Testis (tissue), 3 donors: Measurements from ENCODE around the gene SASS6. TPM values are rescaled to one million over a fixed set of nuclear protein-coding genes. Genes with fewer than 3 reads are reported as not detected.

ENCODE experiments used
- DNase-seq: peaks from one replicate; pipeline ENCODE4 v3.0.0-alpha.2; 2019
- H3K27ac ChIP-seq, 2 donors: fragments of 200-600 bp; sonication (generic); one replicate each; pipeline ENCODE4 v1.5.1; 2019
- H3K27me3 ChIP-seq: fragments of 200-600 bp; sonication (generic); one replicate; pipeline ENCODE4 v1.5.1; 2019
- H3K36me3 ChIP-seq: fragments of 200-600 bp; sonication (generic); one replicate; pipeline ENCODE4 v1.5.1; 2017; ENCODE audit warnings: low read depth; ENCODE audit errors: missing control alignments
- H3K4me1 ChIP-seq: fragments of 200-600 bp; sonication (generic); one replicate; pipeline ENCODE4 v1.5.1; 2019
- H3K4me3 ChIP-seq, 2 donors: fragments of 200-600 bp; sonication (generic); one replicate each; pipeline ENCODE4 v1.5.1; 2017 to 2019
- H3K9me3 ChIP-seq: fragments of 200-600 bp; sonication (generic); one replicate; pipeline ENCODE4 v1.5.1; 2017
- POLR2A ChIP-seq: fragments of 450-650 bp; IDR thresholded peaks from one replicate; pipeline ENCODE4 v1.6.1; 2017; ENCODE audit warnings: antibody characterized with exemption, mild to moderate bottlenecking, moderate library complexity
- WGBS, 2 donors: methylation state at CpG; one replicate each; pipeline ENCODE4 v1.1.5; 2018; 5-methylcytosine and 5-hydroxymethylcytosine counted together
- intact Hi-C: fragments of 100-400 bp; cut with DNase I; formaldehyde crosslinking; loops from one replicate; pipeline ENCODE4 v1.15.1; 2023; ENCODE audit warnings: low total_unique reads
- polyA plus RNA-seq: library from polyadenylated mRNA; stranded (reverse); fragments of 350-450 nt; fragmentation: Illumina TruSeq; extraction: RNeasy Lipid Tissue Mini Kit (QIAGEN cat#74804); gene quantifications from one replicate; pipeline ENCODE4 v1.2.3, GENCODE V29; 2014; ENCODE audit warnings: low read depth, low replicate concordance; ENCODE audit not compliant: insufficient read depth
- total RNA-seq, 2 donors: library from RNA; depleted of rRNA; stranded (reverse); fragments of >200 nt; gene quantifications; one replicate each; pipeline ENCODE4 v1.2.3, GENCODE V29; 2016
- TF ChIP-seq, protein P1 (sequence below), 3 experiments: fragments of 450-650 bp in 2 of 3; fragments of 200-600 bp in 1 of 3; sonication (generic) in 1 of 3; IDR thresholded peaks; one replicate each; pipeline ENCODE4 v1.5.1; 2016 to 2019; ENCODE audit warnings: antibody characterized with exemption in 3 of 3, mild to moderate bottlenecking in 2 of 3, moderate library complexity in 1 of 3

Gene SASS6
- total and polyA plus RNA-seq, 3 donors from 2014 or later = 5.4 to 13.4 (median 9.5) TPM

DNA sequence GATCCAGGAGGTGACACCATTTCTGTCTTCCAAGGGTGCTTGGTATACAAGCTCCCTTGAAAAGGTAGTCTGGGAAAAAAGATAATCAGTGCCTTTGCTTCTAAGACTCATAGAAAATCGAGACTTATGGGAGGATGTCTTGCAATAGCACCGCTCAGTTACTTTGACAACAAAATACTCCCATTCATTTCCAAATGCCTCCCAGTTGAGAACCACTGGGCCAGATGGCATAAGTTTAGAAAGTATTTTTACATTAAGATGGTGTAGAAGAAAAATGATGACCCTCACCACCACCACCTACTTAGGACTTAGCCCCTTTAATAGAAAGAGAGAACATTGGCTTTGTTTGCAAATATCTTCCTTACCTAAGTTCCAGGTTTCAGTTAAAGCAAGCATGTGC lies 4.9 kb upstream of the SASS6 start:
- TF ChIP-seq POLR2A = no peak
- TF ChIP-seq, protein P1, sequence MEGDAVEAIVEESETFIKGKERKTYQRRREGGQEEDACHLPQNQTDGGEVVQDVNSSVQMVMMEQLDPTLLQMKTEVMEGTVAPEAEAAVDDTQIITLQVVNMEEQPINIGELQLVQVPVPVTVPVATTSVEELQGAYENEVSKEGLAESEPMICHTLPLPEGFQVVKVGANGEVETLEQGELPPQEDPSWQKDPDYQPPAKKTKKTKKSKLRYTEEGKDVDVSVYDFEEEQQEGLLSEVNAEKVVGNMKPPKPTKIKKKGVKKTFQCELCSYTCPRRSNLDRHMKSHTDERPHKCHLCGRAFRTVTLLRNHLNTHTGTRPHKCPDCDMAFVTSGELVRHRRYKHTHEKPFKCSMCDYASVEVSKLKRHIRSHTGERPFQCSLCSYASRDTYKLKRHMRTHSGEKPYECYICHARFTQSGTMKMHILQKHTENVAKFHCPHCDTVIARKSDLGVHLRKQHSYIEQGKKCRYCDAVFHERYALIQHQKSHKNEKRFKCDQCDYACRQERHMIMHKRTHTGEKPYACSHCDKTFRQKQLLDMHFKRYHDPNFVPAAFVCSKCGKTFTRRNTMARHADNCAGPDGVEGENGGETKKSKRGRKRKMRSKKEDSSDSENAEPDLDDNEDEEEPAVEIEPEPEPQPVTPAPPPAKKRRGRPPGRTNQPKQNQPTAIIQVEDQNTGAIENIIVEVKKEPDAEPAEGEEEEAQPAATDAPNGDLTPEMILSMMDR (IDR thresholded peaks at IDR 0.05) = no peak
- H3K27ac ChIP-seq = no peak overlapping the region
- H3K36me3 ChIP-seq = no peaks in the 10 kb centered on the region
- DNase-seq = no peak
- H3K4me3 ChIP-seq = no peak overlapping the region
- H3K27me3 ChIP-seq = no peaks in the 10 kb centered on the region
- WGBS, 2 donors = 95 to 96% methylated on average over 2 of the region's 2 CpGs
- no peaks in the 10 kb centered on the region for H3K9me3 ChIP-seq
- intact Hi-C loops = no loop called here
- H3K4me1 ChIP-seq = peaks cover 9% of the 10 kb centered on the region

DNA sequence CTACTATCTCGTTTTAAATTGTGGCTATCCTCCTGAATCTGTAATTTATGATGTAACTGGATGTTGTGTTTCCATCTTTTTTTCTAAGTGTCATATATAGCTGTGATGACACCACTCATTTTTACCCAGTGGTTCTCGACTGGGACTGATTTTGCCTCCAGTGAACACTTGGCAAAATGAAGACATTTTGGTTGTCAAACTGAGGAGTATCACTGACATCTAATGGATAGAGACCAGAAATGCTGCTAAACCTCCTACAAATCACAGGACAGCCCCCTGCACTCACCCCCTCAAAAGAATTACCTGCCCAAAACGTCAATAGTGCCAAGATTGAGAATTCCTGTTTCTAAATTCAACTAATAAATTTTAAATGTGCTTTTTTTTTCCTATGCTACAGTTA lies 2.1 kb upstream of the SASS6 start:
- no peak overlapping the region for H3K27ac ChIP-seq
- H3K27me3 ChIP-seq = no peaks in the 10 kb centered on the region
- no peak overlapping the region for H3K4me3 ChIP-seq
- DNase-seq = no peak
- WGBS, 2 donors = 49 to 61% methylated on average over 3 of the region's 3 CpGs
- TF ChIP-seq POLR2A = no peak
- TF ChIP-seq, protein P1 (IDR thresholded peaks at IDR 0.05) = no peak
- no peaks in the 10 kb centered on the region for H3K9me3 ChIP-seq
- no peaks in the 10 kb centered on the region for H3K36me3 ChIP-seq
- H3K4me1 ChIP-seq = peaks cover 9% of the 10 kb centered on the region
- intact Hi-C loops = loop anchor here (5.0 kb wide), 1 partner anchor 98 kb away; a partner anchor contains a TSS

DNA sequence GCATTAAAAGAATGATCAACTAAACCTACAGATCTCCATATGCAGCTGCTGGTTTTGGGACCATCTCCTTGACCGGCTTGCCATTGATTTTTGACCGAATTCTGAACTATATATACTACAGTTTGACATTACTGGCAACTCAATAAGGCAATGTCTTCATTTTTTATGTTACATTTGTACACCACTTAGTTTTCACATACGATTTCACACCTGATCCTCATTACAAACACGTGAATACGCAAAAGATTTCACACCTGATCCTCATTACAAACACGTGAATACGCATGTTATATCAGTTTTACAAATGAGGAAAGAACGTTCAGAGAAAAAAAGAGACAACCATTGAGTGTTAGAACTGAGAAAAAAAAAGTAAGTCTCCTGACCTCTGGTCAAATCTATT lies 1.1 kb downstream of the SASS6 start:
- no peaks in the 10 kb centered on the region for H3K36me3 ChIP-seq
- no peak for DNase-seq
- TF ChIP-seq, protein P1 (IDR thresholded peaks at IDR 0.05) = no peak
- no peak for TF ChIP-seq POLR2A
- H3K4me3 ChIP-seq = peak overlapping the region in 1 of 2 donors; percentile 86
- intact Hi-C loops = loop anchor here (5.0 kb wide), 1 partner anchor 94 kb away; a partner anchor contains a TSS
- WGBS, 2 donors = 50 to 69% methylated on average over 8 of the region's 8 CpGs
- H3K4me1 ChIP-seq = peaks cover 9% of the 10 kb centered on the region
- no peaks in the 10 kb centered on the region for H3K9me3 ChIP-seq
- no peak overlapping the region for H3K27ac ChIP-seq
- no peaks in the 10 kb centered on the region for H3K27me3 ChIP-seq

DNA sequence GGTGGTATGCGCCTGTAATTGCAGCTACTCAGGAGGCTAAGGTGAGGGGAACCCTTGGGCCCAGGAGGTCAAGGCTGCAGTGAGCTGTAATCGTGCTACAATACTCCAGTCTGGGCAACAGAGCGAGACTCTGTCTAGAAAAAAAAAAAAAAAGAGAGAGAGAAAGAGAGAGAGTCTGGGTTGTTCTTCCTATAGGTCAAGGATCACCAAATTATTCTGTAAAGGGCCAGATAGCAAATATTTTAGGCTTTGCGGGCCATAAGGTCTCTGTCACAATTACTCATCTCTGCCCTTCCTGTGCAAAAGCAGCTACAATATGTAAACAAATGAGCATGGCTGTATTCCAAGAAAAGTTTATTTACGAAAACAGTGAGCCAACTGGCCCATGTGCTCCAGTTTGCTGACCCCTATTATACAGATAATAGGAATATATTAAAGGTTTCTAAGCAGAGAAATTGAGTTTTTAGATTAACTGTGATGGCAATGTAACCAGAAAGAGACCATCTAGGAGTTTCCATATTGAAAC lies 2.1 kb downstream of the SASS6 start:
- no peaks in the 10 kb centered on the region for H3K36me3 ChIP-seq
- WGBS, 2 donors = 74 to 80% methylated on average over 5 of the region's 5 CpGs
- no peak for TF ChIP-seq POLR2A
- TF ChIP-seq, protein P1 (IDR thresholded peaks at IDR 0.05) = no peak
- no peaks in the 10 kb centered on the region for H3K27me3 ChIP-seq
- DNase-seq = no peak
- intact Hi-C loops = loop anchor here (5.0 kb wide), 1 partner anchor 93 kb away; a partner anchor contains a TSS
- H3K4me1 ChIP-seq = peaks cover 9% of the 10 kb centered on the region
- no peak overlapping the region for H3K27ac ChIP-seq
- H3K9me3 ChIP-seq = no peaks in the 10 kb centered on the region
- H3K4me3 ChIP-seq = no peak overlapping the region

- H3K4me1 ChIP-seq = no peaks in the 10 kb centered on the region
- no peak overlapping the region for H3K4me3 ChIP-seq
- H3K27me3 ChIP-seq = no peaks in the 10 kb centered on the region
- H3K36me3 ChIP-seq = no peaks in the 10 kb centered on the region
- H3K27ac ChIP-seq = peak overlapping the region in 1 of 2 donors; percentile 37
- 38 to 44% methylated on average over 1 of the region's 1 CpG for WGBS, 2 donors
- TF ChIP-seq, protein P1 (IDR thresholded peaks at IDR 0.05) = no peak
- TF ChIP-seq POLR2A = no peak
- H3K9me3 ChIP-seq = no peaks in the 10 kb centered on the region
- intact Hi-C loops = no loop called here
- no peak for DNase-seq
These were observed 5.5 kb downstream of the SASS6 start for GRCh38 chr1:100127226-100127625.
